ENCODE measurements around the gene ASIC4. TPM values are rescaled to one million over a fixed set of nuclear protein-coding genes. Genes with fewer than 3 reads are reported as not detected.

ASIC4 gene
- total and polyA plus RNA-seq, 2 of the 8 experiments (the other 6 are each of a cell fraction or from before 2014, with no cell fraction given) = 0.12 to 0.22 TPM

DNA sequence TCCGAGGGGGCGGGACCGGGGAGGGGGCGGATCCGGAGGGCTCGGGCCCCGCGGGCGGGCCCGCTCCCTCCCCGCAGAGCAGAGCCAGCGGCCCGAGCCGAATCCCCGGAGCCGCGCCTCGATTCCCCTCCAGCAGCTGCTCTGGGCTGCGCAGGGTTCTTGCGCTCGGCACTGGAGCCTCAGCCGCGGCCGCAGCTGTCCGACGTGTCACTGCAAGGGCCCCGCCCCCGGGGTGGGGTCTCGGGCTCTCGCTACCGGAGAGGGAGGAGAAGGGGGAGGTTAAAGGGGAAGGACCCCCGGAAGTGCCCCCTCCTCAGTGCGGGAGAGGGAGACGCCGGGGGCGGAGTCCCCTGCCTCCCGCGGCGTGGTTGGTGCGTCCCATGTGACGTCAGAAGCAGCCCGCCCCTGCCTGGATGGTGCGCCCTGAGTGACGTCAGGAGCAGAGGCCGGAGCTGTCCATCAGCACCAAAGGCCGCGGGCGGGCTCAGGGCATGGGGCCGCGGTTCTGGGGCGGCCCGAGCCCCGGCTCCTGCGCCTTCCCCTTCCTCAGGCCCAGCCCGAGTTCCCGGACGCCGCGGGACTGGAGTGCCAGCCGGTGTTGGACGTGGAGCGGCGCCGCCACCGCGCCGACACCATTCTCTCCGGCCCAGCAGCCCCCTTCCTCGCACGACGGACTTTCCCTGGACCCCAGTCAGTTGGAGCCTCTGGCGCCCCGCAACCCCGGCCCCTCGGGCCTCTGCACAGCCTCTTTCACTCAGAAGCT is 29.5 kb downstream of the ASIC4 start, which contains the start of the genes CHPF and TMEM198 (continued):
- TF ChIP-seq, protein P1, sequence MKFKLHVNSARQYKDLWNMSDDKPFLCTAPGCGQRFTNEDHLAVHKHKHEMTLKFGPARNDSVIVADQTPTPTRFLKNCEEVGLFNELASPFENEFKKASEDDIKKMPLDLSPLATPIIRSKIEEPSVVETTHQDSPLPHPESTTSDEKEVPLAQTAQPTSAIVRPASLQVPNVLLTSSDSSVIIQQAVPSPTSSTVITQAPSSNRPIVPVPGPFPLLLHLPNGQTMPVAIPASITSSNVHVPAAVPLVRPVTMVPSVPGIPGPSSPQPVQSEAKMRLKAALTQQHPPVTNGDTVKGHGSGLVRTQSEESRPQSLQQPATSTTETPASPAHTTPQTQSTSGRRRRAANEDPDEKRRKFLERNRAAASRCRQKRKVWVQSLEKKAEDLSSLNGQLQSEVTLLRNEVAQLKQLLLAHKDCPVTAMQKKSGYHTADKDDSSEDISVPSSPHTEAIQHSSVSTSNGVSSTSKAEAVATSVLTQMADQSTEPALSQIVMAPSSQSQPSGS (IDR thresholded peaks at IDR 0.05; ENCODE audit: low read length) = peak; percentile 84; the same call in 1 of the 2 replicates
- peak; percentile 86; the same call in 1 of the 2 replicates for TF ChIP-seq SP4 (IDR thresholded peaks at IDR 0.05; ENCODE audit: low read length)
- no peak for TF ChIP-seq SIX5 (IDR thresholded peaks at IDR 0.05; ENCODE audit: low read depth, low read length)
- TF ChIP-seq SIN3A (conservative IDR thresholded peaks at IDR 0.05 in 1 of 2, IDR thresholded peaks at IDR 0.05 in 1 of 2; ENCODE audit: low read depth in 1 of 2, low read length in 2 of 2) = peak in 1 of 2 experiments; percentile 95; a peak in 2 of 4 replicates
- peak; percentile 57 for TF ChIP-seq CHD2 (IDR thresholded peaks at IDR 0.05; ENCODE audit: low read length)
- TF ChIP-seq RBBP5 (IDR thresholded peaks at IDR 0.05; ENCODE audit: borderline replicate concordance, low read depth, low read length) = no peak
- TF ChIP-seq RFX5 (IDR thresholded peaks at IDR 0.05; ENCODE audit: borderline replicate concordance, low read depth, low read length) = no peak
- TF ChIP-seq GABPA (IDR thresholded peaks at IDR 0.05; ENCODE audit: borderline replicate concordance, insufficient read depth, low read length) = peak; percentile 88
- TF ChIP-seq, protein P2, sequence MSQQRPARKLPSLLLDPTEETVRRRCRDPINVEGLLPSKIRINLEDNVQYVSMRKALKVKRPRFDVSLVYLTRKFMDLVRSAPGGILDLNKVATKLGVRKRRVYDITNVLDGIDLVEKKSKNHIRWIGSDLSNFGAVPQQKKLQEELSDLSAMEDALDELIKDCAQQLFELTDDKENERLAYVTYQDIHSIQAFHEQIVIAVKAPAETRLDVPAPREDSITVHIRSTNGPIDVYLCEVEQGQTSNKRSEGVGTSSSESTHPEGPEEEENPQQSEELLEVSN (IDR thresholded peaks at IDR 0.05) = no peak
- peak; percentile 44 for TF ChIP-seq TAF7 (optimal IDR thresholded peaks at IDR 0.05; ENCODE audit: borderline replicate concordance, low read depth, low read length)
- no peak for TF ChIP-seq GTF2F1 (IDR thresholded peaks at IDR 0.05; ENCODE audit: borderline replicate concordance, low read depth, low read length)
- TF ChIP-seq BACH1 (IDR thresholded peaks at IDR 0.05; ENCODE audit: low read length) = no peak
- TF ChIP-seq TAF1 (IDR thresholded peaks at IDR 0.05; ENCODE audit: low read depth, low read length) = peak; percentile 66
- TF ChIP-seq EGR1 (IDR thresholded peaks at IDR 0.05; ENCODE audit: borderline replicate concordance, low read depth, low read length) = peak; percentile 77
- no peak; a peak in 1 of 4 replicates for TF ChIP-seq RAD21 (IDR thresholded peaks at IDR 0.05 in 1 of 2, conservative IDR thresholded peaks at IDR 0.05 in 1 of 2; ENCODE audit: low read depth in 2 of 2, low read length in 2 of 2)
- no peak for TF ChIP-seq RXRA (IDR thresholded peaks at IDR 0.05; ENCODE audit: insufficient read depth, low read depth, low read length)
- peak in 1 of 2 experiments; percentile 60; a peak in 2 of 3 replicates for TF ChIP-seq POLR2A (IDR thresholded peaks at IDR 0.05; ENCODE audit: control extremely low read depth in 1 of 2, low read depth in 2 of 2, low read length in 2 of 2)
- no peak for TF ChIP-seq SIRT6 (IDR thresholded peaks at IDR 0.05; ENCODE audit: low read length)
- peak; percentile 12 for TF ChIP-seq NANOG (IDR thresholded peaks at IDR 0.05; ENCODE audit: insufficient read depth, low read depth, low read length, poor library complexity, severe bottlenecking)
- peak; percentile 52; the same call in 1 of the 2 replicates for TF ChIP-seq BRCA1 (IDR thresholded peaks at IDR 0.05; ENCODE audit: low read depth, low read length)
- TF ChIP-seq EZH2 (IDR thresholded peaks at IDR 0.05; ENCODE audit: low read depth, low read length, severe bottlenecking) = no peak
